HCEC 1CT (cell line): Measurements from ENCODE around the gene DLK1.

ENCODE experiments used
- DNase-seq: peaks from one replicate; pipeline ENCODE4 v3.0.0-alpha.2; 2017

The DLK1 gene

DNA sequence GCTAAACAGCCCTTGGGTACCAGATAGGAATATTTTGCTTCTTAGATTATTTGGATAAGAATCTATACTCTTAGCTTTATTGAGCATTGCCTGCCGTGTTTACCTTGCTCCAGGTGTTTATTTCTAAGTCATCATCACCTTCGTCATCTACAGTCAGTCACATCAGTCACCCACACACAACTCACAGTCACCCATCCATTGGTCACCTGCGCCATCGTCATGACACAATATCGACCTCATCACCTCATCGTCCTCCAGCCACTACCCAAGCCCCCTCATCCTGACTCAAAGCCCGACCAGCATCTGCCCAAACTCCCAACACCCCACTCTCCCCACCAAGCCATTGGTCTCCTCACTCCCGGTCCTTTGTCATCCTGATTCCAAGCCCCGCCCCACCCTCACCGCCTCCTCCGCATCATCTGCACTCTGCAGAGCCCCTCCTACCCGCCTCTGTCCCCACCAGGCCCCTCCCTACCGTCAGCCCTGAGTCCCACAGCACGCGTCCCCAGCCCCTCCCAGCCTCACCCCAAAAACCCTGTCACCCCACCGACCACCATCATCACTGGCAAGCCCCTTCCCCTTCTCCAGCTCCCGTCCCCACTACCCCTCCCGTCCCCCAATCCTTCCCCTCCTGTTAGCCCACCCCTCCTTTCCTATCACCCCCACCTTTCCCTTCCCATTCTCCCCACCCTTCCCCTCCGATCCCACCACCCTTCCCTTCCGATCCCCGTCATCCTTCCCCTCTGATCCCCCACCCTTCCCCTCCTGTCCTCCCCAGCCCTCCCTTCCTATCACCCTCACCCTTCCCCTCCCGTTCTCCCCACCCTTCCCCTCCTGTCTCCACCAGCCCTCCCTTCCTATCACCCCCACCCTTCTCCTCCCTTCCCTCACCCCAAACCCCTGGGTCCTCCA lies 9.8 kb downstream of the DLK1 start:
- no peak for DNase-seq

DNA sequence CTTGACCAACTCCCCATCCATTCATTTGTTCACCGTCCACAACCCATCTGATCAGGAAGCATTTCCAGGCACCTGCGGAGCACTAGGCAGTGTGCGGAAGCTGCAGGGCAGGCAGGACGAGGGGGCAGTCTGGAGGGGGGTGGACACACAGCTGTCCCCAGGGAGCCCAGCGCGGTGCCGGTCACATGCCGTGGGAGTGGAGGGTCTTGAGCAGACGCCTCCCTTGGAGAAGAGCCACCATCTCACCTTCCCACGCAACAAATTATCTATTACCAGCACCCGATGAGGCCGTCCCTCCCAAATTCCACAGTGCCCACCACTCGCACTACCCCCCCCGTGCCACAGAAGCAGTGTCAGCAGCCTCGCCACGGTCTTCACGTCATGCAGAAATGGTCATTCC lies 10.8 kb downstream of the DLK1 start:
- no peak for DNase-seq

DNA sequence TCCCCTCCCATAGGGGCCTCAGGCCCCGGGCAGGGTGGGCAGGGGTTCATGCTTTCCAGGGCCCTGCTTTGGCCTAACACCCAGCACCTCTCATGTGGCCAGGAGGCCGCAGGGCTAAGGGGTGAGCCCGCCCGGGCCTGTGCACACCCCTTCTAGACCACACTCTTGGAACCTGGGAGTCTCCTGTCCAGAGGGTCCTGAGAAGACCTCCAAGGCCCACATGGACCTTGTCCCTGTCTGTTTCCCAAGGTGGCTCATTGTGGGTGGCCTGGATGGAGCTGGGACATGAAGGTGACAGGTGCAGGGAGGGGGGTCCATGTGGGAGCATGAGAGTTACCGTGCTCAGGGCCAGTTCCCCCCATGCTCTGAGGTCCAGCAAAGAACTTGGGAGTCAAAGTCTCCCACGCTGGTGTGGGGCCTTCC lies 11.6 kb downstream of the DLK1 start:
- no peak for DNase-seq

DNA sequence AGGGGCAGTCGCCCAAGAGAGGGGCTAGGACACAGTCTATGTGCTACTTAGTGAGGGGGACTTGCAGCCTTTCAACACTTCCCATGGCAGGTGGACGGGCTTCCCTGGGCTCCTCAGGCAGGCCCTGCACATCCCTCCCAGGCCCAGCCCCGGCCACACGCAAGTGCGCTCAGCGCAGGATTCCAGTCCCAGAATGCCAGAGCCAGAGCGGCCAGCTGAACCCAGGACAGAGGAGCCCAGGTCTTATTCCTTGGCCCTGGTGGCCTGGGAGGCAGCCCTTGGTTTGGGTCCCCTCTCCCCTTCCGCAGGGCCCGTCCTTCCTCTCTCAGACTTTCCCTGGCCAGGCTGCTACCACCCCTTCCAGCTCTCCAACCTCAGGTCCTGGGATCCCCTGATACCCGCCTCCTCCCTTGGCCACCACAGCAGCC lies 12.0 kb downstream of the DLK1 start:
- DNase-seq: no peak

DNA sequence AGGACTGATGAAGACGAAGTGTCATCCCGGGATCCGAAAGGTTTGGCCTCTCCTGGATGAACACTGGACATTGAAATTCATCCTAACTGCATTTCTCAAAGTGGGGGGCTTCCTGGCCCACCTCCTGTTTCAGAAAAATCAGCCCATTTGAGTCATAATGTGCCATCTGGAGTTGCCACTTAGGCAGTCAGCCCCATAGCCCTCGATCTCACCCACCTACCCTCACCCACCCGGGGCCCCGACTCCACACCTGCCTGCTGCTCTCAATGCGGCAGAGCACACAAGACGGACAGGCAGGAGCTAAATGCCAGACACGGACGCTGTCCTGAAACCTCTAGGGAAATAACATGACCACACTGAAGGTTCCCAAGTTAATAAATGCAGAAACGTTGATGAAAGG lies 12.6 kb downstream of the DLK1 start:
- DNase-seq: no peak

DNA sequence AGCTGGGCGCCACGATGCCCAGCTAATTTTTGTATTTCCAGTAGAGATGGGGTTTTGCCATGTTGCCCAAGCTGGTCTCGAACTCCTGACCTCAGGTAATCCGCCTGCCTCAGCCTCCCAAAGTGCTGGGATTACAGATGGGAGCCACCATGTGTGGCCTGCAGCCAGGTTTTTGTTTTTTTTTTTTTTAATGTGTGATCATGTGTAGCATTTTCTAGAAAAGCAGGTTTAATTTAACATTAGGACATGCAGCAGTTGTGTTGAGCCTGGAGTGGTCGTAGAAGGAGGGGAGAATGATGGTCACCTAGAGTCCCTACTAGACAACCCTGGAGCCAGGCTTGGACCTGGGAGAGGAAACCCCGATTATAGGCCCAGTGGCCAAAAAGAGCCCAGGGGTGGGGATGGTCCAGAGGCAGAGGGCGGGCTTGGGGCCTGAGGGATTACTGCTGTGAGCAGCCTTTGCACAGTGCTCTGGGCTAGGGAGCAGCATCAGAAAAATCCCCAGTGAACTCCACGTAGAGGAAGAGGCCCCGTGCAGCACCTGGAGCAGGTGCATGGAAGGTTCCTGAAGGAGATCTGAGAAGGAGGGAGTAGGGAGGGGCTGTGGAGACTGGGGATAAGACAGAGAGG lies 13.6 kb downstream of the DLK1 start:
- no peak for DNase-seq

DNA sequence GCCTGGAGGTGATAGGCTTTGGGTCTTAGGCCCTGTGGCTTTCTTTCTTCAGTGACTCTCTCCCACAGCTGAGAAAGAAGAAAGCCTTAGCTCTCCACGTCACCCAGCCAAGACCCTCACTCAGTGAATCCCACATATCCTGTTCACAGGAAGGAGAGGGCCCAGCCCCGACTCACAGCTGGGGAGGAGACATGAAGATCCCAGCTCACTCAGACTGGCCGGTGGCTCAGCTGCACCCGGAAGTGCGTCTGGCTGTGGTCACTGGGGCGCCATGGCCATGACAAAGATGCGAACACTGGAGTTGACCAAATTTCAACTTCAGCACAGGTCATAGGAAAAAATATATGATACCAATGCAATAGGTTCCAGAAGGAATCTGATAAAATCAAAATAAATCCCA lies 14.2 kb downstream of the DLK1 start:
- no peak for DNase-seq

DNA sequence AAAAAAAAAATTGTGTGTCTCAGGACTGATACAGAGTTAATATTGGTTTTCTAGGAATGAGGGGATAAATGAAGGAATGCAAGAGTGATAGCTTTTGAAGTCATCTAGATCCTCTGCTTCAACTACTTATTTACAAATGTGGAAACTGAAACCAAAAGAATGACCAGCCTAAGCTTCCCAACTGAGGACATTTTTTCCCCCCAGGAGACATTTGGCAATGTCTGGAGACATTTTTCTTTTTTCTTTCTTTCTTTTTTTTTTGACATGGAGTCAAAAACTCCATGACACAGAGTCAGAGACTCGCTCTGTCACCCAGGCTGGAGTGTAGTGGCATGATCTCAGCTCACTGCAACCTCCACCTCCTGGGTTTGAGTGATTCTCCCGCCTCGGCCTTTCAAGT lies 15.3 kb downstream of the DLK1 start:
- no peak for DNase-seq

DNA sequence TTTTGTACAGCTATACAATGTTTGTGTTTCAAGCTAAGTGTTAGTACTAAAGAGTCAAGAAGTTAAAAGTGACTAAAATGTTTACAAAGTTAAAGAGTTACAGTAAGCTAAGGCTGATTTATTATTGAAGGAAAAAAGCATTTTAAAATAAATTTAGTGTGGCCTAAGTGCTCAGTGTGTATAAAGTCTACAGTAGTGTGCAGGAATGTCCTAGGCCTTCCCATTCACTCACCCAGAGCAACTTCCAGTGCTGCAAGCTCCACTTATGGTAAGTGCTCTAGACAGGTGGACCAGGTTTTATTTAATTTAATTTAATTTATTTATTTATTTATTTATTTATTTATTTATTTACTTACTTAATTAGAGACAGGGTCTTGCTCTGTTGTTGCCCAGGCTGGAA lies 19.6 kb downstream of the DLK1 start:
- no peak for DNase-seq

DNA sequence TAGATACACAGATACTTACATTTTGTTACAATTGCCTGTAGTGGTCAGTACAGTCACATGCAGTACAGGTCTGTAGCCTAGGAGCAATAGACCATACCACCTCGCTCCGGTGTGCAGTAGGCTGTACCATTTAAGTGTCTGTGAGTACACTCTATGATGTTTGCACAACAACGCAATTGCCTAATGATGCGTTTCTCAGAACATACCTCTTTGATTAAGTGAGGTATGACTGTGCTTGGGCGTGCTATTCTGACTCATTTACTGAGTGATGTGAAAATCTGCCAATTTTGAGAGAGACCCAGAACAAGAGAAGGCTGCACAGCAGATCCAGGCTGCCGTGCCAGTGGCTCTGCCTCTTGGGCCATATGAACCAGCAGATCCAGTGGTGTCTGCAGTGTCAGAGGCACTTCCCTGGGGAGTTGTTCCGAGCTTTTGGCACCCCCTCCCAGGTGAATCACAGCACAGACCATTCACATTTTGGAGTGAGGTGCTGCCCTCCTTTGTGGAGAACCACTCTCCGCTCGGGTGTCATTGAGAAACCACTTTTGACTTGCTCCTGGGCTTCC lies 20.4 kb downstream of the DLK1 start:
- DNase-seq: peak; percentile 86

DNA sequence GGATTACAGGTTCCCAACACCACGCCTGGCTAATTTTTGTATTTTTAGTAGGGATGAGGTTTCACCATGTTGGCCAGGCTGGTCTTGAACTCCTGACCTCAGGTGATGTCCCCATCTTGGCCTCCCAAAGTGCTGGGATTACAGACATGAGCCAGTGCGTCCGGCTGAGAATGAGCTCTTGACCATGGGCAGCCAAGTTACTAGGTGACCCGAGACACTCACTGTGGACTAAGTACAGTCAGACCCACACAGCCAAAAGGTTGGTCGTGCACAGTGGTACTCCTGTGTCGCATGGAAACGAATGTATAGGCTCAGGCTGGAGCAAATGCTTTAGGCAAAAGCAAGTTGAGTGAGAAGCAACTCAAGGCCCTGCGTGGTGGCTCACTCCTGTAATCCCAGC lies 21.0 kb downstream of the DLK1 start:
- no peak for DNase-seq

DNA sequence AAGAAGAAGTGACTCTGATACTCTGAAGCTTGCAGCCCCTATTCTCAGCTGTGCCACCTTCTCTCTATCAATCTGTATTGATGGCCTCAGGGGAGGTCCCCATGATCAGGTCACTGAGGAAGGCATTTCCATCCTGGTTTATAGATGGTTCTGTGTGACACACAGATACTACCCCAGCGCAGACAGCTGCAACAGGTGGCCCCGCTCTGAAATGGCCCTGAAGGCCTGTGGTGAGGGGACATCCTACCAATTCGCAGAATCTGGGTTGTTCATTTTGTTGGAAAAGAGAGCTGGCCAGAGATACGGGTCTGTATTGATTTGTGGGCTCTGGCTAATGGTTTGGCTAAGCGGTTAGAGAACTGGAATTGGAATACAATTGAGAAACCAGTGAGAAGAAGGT lies 21.7 kb downstream of the DLK1 start:
- DNase-seq: no peak

DNA sequence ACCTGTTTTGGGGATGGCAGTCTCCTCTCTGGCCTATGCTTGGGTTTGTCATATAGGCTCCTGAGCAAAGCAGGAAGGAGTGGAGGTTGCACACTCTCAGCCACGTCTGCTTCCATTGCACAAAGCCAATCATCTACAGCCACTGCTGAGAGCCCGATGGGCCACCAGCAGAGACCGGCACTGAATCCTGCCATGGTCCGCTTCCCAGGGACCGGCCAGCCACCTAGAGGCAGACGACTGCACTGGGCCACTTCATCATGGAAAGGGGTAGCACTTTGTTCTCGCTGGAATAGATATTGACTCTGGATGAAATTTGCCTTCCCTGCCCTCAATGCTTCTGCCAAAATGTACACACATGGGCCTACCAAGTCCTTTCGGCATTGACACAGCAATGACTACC lies 22.3 kb downstream of the DLK1 start:
- DNase-seq: no peak

DNA sequence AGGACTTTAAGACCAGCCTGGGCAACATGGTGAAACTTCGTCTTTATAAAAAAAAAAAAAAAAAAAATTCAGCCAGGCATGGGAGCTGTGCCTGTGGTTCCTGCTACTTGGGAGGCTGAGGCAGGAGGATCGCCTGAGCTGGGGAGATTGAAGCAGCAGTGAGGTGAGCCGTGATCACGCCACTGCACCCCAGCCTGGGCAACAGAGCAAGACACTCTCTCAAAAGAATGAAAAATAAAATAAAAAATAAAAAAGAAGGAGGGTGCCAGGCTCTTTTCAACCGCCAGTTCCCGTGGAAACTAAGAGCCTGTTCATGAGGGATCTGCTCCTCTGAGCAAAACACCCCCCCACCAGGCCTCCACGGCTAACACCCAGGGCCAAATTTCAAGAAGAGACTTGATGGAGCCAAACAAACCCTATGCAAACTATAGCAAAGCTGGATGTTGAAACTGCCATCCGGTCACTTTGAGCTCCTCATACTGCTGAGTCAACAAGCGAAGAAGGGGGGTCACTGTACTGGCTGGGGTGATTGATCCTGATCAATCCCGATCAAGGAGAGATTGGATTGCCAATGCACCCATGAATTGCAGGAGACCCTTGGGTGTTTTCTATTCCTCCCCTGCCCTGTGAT lies 23.4 kb downstream of the DLK1 start:
- no peak for DNase-seq

DNA sequence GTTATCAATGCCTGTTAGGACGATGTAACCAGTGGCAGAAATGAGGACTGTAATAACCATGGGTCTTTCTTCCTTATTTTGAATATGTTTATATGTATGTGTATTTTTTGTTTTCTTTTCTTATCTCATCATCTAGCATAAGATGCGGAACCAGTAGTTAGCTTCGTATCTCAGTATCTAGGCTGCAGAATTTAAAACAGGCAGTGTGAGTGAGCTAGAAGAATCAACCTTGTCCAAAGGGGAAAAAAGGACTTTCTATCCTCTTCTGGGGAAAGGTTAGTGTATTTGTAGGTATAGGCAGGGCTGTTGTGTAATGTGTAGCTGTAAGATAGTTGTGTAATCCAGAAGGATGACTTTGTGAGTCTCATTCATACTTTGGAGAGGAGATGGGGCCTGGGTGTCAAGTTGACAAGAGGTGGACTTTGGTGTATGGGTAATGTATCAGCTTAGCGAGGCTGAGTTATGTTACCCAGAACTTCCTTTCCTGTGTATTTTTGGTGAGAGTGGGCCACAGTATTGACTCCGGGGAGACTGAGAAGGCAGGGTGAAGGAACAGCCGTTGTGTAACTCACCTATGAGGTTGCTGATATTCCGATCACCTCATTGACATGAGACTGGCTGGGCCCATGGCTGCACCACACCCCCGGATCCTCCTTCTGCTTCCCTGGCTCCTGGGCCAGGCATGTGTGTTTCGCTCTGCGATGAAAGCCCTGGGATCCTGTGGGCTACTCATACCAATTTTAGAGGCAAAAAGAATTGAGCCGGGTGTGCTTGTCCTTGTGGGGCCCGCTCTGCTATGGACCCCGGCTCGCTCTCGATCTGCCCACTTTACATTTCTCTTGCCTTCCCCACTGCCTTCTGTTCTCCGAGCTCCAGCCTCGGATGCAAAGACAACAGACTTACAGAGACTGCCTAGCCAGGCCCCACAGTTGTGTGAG lies 24.3 kb downstream of the DLK1 start:
- DNase-seq: no peak

DNA sequence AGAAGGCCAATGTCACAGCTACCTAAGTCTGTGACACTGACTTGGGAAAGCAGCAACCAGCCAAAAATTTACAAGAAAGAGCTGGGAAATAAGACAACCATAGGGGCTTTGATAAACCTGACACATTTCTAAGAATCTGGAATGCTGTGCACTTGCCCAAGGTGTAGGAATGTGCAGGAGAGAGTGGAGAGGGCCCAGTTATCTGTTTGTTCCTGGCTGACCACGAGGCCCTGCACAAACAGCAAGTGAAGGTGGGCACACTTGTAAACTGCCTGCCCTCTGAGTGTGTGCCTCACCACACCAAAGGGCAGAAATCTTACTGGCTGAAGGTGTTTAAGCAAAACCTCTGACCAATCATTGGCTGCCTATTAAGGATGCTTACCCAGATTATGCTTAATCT lies 27.3 kb downstream of the DLK1 start:
- no peak for DNase-seq

DNA sequence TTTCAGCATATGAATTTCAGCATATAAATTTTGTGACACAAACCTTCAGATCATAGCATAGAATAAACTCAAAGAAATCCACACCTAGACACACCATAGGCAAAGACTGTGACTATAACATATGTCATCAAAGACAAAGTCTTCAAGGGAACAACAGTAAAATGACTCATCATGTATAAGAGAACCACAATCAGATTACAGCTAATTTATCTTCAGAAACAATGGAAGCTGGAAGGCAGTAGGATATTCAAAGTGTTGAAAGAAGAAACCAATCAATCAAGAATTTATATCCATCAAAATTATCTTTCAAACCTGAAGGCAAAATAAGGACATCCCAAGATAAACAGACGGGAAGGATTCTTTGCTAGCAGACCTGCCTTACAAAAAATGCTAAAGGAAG lies 29.0 kb downstream of the DLK1 start:
- peak; percentile 52 for DNase-seq

DNA sequence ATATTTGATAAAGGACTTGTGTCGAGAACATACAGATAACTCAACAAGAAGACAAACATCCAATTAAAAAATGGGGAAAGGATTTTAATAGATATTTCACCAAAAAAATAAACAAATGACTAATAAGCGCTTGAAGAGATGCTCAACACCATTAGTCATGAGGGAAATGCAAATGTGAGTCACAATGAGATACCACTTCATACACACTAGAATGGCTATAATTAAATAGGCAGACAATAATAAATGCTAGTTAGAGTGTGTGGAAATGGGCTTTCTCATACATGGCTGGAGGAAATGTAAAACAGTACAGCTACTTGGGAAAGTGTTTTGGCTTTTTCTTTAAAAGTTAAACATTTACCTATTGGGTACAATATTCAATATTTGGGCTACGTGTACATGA lies 34.8 kb downstream of the DLK1 start:
- DNase-seq: peak; percentile 87

DNA sequence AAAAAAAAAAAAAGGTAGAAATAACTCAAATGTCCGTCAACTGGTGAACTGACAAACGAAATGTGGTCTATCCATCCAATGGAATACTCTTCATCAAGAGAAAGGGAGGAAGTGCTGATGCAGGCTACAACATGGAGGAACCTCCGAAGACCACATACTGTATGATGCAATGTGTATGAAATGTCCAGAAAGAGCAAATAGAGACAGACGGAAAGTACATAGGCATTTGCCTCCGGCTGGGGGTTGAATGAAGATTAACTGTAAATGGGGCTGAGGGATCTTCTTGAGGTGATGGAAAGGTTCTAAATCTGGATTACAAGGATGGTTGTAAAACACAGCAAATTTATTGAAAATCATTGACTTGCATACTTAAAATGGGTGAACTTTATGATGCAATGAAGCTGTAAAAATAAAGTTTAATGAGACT lies 35.4 kb downstream of the DLK1 start:
- peak; percentile 31 for DNase-seq

DNA sequence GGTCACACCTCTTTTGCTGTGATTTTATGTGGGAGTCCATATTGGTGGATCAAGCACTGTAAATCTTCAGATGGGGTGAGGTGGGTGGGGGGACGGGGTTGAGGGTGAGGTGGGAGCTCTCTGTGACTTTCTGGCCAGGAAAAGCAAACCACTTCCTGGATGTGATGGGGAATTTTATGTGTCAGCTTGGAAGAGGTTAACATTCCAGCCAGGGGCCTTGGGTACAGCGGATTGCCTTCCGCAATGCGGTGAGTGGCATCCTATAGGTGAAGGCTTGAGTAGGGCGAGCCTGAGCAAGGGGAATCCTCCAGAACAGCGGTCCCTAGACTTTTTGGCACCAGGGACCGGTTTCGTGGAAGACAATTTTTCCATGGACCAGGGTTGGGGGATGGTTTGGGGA lies 36.2 kb downstream of the DLK1 start:
- DNase-seq: no peak

DNA sequence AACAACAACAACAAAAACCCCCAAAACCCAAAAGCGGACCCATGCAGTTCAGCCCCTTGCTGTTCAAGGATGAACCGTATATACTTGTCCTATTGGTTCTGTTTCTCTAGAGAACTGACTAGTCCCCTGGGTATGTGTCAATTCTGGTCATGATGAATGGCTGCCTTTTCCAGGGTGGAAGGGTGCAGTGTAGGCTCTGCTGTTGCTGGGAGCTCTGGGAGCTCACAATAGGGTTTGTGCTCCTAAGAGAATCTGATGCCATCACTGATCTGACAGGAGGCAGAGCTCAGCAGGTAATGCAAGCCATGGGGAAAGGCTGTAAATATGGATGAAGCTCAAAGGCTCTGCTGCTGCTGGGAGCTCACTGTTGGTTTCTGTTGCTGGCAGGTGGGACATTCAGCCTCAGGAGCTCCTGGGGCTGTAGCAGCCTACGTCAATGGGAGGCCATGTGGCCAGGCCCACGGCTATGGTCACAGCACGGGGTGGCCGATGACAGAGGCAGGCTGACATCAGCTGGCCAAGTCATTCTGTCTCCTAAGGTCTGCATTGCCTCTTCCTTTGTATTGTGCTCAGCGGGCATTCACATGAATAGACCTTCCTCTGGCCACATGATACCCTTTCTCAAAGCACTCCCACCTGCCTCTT lies 37.9 kb downstream of the DLK1 start:
- DNase-seq: no peak

DNA sequence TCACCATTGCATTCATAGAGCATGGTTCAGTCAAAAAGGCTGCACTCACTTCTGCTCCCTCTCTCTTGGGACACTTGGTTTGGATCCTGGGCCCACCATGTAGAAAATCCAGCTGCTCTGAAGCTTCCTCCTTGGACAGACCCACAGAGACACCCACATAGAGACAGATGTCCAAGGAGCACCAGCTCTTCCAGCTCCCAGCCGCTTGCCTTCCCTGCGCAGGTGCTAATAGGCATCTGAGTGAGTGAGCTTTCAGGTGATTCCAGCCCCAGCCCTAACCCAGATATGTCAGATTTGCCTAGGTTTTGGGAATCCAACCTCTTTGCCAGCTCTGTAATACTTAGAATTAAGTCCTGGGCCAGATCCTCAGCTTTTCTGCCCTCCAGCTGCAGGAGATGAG lies 38.6 kb downstream of the DLK1 start:
- no peak for DNase-seq
